GM19372 (cell line): Measurements from ENCODE around the gene LPCAT1.

Experiments
- ATAC-seq: cut with Tn5 transposase; IDR thresholded peaks from one replicate; pipeline ENCODE4 v1.9.1; 2021; ENCODE audit warnings: mild to moderate bottlenecking, low read depth, moderate library complexity; ENCODE audit not compliant: unreplicated experiment

The LPCAT1 gene

GRCh38 chr5:1555011-1555807 is 31.4 kb upstream of the LPCAT1 start:
- no peak for ATAC-seq

DNA sequence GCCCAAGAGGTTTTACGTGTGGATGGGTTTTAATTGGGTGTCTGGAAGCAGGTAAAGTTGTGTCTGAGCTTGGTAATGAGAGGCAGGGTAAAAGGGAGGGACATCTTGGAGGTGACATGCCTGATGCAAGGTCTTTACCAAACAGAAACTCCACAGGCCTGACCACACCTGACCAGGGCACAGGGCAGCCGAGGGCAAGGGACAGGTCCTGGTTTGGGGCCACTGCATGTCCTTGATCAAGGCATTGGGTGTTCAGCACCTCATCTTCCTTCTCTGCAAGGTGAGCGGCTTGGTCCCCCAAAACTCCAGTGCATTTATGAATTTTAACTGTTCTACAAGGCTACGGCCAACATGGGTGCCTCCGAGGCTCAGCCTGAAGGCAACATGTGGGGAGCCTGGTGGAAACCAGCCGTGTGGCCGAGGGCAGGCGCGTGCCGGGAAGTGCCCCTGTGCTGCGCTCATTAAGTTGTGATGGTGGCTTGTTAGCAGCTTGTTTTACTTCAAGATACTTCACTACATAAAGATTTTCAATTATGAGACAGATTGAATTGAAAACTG is 30.7 kb upstream of the LPCAT1 start:
- ATAC-seq = no peak

DNA sequence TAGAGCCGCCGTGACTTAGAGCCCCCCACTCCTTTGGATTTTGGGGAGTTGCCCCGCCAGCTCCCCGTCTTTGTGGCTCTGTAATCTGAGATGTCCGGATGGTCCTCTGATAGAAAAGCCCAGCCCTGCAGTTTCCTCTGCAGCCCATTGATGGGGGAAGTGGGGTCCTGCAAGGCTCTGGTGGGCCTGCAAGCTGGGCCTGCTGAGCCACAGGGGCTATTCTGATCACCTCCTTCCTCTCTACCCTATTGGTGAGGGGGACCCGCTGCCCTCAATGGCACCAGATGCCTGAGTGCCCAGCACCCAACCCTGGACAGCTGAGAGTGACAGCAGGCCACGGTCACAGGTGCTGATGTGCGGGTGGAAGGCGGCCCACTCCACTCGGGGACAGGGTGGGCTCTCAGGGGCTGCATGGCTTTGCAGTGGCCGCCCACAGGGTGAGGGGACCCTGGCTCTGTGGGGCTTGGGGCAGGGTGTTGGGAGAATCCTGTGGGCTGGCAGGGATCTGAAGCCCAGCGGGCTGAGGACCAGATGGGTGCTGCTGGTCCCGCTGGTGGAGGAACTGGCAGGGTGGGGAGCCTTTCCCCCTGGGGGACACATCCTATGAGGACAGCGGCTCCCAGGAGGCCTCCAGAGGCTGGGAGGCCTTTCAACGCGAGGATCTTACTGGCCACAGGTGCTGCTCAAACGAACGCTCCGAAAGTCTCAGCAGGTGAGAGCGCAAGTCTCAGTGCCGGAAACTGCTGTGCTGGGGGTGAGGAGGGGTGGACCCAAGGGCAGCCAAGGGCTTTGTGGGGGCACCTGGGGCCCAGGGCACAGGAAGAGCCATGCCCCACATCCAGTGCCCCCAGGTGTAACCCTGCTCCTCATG is 30.0 kb upstream of the LPCAT1 start:
- no peak for ATAC-seq

DNA sequence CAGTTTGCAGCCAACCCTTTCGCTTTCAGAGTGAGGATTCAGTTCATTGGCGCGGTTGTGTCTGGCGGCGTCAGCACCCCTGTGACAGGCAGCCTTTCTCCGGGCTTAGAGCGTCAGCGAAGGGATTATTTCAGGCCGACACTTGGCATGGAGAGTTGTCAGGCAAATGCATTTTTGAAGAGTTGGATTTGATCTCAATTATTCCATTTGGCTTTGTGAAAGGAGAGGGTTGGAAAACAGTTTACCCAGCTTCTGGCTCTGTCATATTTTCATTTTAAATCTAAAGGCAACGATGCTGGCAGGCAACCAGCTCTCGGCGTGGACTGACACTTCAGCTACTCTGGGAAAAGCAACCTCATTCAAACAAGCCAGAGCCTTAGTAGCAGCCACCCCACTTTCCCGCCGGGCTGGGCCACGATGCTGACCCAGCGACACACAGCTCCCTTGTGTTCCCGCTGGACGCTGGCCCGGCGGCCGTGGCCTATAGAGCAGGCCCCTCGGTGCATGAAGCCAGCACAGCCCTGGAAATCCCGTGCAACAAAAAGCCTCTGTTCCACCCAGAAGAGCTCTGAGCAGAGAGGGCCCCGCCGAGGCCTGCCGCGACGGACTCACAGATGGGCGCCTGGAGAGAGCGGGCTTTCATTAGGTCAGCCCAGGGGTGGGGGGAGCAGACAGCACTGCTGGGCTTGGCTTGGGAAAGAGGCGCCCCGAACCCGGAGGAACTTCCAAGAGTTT is 28.9 kb upstream of the LPCAT1 start:
- no peak for ATAC-seq

DNA sequence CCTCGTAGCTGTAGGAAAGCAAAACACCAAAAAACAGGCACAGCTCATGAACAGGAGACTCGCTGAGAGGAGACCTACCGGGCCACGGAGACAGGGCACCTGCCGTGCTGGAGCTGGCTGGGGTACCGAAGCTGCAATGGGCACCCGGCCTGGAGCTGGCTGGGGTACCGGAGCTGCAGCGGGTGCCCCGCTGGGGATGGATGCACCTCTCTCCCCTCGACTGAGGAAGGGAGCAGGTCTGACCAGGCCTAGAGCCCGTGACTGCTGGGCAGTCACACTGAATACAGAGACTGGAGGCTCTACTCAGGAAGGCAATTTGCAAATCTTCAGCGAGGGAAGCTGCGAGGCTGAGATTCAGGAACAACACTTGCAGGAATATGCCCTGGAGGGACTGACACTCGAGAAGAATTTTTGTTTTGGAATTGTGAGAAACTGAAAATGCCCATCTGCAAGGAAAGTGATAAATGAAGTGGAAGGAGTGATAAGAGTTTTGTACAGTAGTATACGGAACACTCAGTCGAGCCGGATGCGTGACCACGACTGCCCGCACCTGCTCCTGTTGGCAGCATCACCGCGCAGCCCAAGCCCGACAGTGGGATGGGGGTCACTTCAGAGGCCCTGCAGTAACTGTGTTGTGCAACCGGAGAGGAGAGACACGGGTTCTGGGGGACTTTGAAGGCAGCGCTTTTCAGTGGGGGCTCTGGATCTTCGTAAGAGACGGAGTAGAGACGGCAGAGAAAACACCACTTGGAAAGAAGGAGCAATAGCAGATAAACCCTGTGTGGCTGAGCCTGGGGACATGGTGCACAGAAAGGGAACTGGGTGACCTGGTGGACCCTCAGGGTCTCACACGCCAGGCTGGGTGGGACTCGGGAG is 27.9 kb upstream of the LPCAT1 start:
- no peak for ATAC-seq

DNA sequence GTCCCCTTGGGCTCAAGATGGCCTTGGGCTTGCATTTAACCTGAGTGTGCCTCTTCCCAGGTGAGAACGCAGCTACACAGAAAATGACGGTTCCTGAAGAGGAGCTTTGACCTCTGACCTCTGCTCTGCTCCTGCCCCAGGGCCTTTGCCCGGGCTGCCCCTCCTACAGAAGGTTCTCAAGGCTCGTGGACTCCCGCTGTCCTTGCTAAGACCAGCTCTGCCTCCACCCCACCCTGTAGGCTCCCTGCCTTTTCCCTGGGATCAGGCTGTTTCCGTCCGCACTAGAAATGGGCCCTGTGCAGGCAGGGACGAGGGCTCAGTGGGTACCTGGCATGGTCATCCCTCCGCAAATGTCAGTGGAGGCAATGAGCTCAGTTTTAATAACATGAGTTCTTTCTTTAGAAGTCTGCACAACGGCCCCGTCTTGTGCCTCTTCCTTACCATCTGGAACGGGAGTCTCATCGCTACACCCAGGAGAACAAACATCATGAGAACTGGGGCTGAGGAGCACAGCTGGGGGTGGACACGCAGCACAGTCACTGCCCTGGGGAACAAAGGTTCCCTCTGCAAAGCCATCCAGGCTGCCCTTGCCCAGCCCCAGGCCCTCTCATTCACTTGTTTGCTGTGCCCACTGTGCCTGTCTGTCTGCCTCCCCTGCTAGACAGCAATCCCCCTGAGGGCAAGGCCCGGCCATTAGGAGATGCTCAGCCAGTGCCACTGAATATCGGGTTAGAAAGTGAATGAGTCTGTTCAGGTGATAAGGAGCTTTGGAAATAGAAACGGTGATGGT is 26.7 kb upstream of the LPCAT1 start:
- ATAC-seq = no peak

- no peak for ATAC-seq
These were observed 25.8 kb upstream of the LPCAT1 start for GRCh38 chr5:1549475-1550030.

- no peak for ATAC-seq
These were observed 25.1 kb upstream of the LPCAT1 start for GRCh38 chr5:1548702-1549474.

- ATAC-seq = no peak
These were observed 23.9 kb upstream of the LPCAT1 start for GRCh38 chr5:1547655-1548054.

DNA sequence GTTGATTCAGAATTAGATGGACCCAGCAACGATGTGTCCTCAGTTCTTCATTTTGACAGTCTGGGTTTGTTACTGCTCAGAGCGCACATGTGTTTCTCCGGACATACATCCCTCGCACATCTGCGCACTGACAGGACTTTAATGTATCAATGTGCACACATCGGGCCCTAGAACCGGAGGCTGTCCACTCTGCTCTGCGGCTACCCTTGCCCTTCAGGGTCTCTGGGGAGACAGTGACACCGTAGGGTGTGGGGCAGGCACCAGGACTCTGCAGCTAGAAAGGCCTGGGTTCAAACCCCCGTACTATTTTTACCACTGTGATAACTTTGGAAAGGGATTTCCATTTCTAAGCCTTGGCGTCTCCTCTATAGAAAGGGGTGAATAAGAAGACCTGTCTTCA is 23.5 kb upstream of the LPCAT1 start:
- ATAC-seq = no peak

- no peak for ATAC-seq
These were observed 22.8 kb upstream of the LPCAT1 start for GRCh38 chr5:1546556-1546955.

DNA sequence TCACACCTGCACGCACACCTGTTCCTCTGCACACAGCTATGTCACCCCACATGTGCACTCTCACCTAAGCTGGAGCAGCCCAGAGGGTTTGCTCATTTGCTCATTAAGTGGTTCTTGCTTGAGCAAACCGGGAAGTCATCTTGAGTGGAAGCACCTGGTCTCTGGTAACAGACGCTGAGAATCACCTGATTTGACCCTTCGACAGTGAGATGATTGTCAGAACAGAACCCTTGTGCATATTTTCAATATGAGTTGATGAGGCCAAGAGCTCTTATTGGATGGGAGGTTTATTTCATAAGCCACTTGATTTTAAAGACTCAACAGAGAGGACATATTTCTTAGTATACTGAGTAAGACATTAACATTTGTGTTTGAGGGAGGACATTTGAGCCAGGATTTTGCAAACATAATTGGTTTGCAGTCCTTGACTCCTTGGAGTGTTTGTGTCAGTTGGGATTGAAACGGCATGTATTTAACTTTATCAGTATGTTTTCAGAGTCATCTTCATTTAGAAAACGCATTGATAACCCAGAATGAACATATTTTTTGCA is 22.1 kb upstream of the LPCAT1 start:
- no peak for ATAC-seq

- no peak for ATAC-seq
These were observed 21.5 kb upstream of the LPCAT1 start for GRCh38 chr5:1545126-1545804.

DNA sequence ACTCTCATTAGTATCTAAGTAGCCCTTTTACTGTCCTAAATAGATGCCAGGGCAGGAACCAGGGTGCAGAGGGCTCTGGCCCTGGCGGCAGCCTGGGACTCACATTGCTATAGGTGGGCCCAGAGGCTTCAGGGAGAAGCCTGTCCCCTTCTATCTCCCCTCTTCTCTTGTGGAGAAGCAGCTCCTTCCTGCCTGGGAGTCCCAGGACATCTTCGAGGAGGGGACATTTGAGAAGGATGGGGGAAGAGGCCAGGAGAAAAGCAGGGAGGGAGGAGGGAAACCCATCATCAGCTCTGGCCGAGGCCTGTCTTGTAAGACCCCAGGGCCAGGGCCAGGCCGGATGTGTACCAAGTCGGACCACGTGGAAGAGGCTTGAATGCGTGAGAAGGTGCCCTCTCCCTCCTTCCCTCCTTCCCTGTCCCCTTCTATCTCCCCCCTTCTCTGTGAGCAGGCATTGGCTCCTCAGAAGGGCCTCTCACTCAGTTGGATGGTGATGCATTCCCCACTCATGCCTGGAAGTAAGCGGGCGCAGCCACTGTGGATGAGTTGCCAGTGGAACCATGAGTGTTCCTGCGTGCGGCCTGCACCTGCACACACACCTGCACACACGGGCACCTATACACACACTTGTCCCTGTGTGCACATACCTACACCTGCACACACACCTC is 20.7 kb upstream of the LPCAT1 start:
- no peak for ATAC-seq

DNA sequence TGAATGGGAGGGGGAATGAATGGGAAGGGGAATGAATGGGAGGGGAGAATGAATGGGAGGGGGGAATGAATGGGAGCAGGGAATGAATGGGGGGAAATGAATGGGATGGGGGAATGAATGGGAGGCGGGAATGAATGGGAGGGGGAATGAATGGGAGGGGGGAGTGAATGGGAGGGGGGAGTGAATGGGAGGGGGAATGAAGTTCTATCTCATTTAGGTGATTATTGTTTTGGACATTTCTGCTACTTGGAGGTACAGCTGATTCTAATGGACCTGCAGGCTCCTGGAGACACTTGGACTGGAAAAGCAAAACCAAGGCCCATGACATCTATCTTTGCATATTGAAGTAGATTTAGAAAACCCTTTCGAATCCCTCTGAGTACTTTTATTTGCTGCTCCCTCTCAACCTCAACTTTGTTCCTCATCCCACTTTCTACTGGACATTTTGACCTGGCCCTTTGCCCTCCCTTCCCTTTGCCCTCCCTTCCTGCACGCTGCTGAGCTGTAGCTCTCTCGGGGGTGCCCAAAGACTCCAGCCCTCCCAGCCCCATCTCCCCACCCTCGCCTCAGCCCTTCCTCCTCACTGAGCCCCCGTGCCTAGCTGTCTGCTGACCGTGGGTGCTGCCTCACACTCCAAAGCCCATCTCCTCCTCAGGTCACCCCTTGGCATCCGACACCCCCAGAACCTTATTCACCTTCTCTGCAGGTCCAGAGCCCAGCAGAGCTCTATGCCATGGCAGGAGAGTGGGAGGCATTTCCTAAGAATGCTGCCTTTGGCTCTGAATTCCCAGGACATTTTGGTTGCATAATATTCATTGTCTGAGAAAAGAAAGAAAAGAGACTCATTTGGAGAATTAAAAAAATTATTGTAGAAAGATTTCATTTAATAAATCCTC is 19.9 kb upstream of the LPCAT1 start:
- no peak for ATAC-seq

- no peak for ATAC-seq
These were observed 19.0 kb upstream of the LPCAT1 start for GRCh38 chr5:1542781-1543180.
